HK-2 (cell line): ENCODE measurements around the gene MAGEA9B.
"Not testable (repeated sequence)": the region's sequence is repeated elsewhere in the genome, so short reads cannot be mapped to it uniquely, and the experiment has no call there.

Experiments
- DNase-seq: peaks from one replicate; pipeline ENCODE4 v3.0.0-alpha.2; 2018; ENCODE audit not compliant: unreplicated experiment

The MAGEA9B gene, protein sequence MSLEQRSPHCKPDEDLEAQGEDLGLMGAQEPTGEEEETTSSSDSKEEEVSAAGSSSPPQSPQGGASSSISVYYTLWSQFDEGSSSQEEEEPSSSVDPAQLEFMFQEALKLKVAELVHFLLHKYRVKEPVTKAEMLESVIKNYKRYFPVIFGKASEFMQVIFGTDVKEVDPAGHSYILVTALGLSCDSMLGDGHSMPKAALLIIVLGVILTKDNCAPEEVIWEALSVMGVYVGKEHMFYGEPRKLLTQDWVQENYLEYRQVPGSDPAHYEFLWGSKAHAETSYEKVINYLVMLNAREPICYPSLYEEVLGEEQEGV

GRCh38 chrX:149587359-149587758, at the start of gene MAGEA9B:
Gene MAGEA9B (minus strand): TSS chrX:149587459. CDS start chrX:149583179, 4,280 bp downstream.
- DNase-seq = not testable (repeated sequence)

- DNase-seq = no peak
These were observed 46.3 kb upstream of the MAGEA9B start for GRCh38 chrX:149633511-149633910.

- DNase-seq = peak; percentile 70
These were observed 44.2 kb upstream of the MAGEA9B start, which contains the start of gene TMEM185A for GRCh38 chrX:149631234-149632165. Gene TMEM185A (minus strand): TSS chrX:149631792. CDS start chrX:149631580, 212 bp downstream.

- peak; percentile 17 for DNase-seq
These were observed 43.5 kb upstream of the MAGEA9B start for GRCh38 chrX:149630681-149631233.

- DNase-seq = no peak
These were observed 42.6 kb upstream of the MAGEA9B start for GRCh38 chrX:149629730-149630387.

DNA sequence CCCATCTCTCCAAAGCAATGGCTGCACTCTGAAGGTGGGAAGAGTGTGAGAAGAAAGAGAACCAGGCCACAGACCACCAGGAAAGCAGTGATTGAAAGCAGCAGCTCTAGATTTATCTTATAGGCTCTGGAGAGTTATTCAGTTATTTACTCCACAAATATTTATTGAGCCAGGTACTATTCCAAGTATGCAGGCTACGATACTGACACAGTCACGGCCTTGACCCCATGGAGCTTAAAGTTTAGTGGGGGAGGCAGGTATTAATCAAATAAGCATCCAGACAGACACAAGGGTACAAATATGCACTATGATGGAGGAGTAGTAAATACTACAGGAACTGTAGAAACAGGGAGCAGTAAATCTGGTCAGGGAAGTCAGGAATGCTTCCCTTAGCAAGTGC, 41.5 kb upstream of the MAGEA9B start:
- DNase-seq = no peak

GRCh38 chrX:149628280-149628679, 41.0 kb upstream of the MAGEA9B start:
- no peak for DNase-seq

DNA sequence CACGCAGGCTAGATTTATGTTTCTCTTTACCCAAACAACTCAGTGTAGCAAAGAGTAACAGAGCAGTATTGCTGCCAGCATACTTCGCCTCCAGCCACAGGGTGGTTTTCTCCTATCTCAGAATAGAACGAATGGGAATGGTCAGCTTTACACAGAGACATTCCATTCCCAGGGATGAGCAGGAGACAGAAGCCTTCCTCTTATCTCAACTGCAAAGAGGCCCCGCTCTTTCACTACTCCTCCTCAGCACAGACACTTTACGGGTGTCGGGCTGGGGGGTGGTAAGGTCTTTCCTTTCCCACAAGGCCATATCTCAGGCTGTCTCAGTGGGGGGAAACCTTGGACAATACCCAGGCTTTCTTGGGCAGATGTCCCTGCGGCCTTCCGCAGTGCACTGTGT, 39.6 kb upstream of the MAGEA9B start:
- DNase-seq = not testable (repeated sequence)

- not testable (repeated sequence) for DNase-seq
These were observed 32.4 kb upstream of the MAGEA9B start for GRCh38 chrX:149619662-149620061.

DNA sequence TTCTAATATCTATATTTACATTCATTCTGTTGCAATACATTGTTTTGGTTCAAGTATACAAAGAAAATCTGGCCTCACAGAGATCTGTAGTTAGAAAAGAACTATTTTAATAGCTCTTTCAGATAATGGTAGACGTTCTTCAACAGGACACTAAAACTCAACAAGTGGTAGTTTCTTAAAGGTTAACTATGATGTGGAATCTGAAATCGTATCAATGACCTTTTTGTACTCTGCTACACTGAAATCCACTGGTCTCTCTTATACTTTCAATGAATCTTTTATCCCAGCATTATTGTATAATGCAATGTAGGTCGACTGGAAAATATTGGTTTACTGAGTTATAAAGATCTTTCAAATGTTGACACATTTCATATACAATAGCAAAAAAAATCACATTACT, 31.6 kb upstream of the MAGEA9B start:
- no peak for DNase-seq

GRCh38 chrX:149611623-149612175, 24.4 kb upstream of the MAGEA9B start:
- no peak for DNase-seq

GRCh38 chrX:149610511-149610910, 23.3 kb upstream of the MAGEA9B start:
- DNase-seq = no peak

GRCh38 chrX:149607699-149608098, 20.4 kb upstream of the MAGEA9B start:
- DNase-seq = no peak

DNA sequence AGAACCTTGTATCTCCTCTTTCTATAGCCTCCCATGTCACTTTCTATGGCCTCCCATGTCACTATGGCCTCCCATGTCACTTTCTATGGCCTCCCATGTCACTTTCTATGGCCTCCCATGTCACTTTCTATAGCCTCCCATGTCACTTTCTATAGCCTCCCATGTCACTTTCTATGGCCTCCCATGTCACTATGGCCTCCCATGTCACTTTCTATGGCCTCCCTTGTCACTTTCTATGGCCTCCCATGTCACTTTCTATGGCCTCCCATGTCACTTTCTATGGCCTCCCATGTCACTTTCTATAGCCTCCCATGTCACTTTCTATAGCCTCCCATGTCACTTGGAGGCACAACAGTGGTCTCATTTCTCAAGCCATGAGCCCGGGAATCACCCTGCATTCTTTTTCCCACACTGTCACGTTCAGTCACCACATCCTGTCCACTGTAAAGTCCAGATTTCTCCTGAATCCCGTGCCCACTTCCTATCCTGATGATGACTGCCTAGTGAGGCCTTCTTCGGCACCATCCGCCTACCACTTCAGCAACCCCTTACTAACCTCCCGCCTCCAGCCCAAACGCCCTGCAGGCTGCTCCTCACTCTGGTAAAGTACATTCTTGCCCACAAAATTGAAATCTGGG, 18.1 kb upstream of the MAGEA9B start:
- DNase-seq = not testable (repeated sequence)

DNA sequence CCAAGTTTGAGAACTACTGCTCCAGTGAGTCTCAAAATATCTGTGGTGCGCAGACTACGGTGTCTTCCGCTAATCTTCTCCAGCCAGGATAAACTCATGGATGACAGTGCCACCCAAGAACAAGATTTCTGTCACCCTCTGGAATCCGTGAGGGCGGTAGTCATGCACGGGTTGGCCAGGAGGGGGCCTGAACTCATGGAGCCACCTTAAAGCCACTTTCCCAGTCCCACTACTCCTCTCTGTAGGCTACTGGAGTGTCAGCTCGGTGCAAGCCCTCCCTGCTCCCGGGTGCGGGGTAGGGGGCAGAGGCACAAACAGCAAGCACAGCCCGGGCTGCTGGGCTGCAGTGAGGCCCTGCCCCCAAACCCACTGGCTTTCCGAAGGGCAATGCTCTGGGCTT, 11.3 kb upstream of the MAGEA9B start:
- not testable (repeated sequence) for DNase-seq

DNA sequence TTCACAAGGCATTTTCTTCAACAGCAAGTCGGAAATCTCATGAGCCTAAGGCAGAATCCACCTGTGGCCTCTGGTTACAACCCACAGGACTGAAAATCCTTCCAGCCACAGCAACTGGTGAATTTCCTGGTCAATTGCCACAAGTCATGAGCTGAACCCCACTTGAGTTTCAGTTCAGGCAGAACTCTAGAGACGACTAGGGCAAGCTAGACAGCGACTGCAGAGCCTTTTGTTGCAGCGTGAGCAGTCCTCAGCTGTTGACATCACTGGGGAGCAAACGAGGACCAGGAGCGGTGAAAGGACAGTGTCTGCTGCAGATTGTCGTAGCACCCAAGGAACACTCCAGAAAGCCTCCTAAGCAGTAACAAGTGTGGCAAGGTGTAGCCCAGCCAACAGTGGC, 8.7 kb upstream of the MAGEA9B start:
- not testable (repeated sequence) for DNase-seq

DNA sequence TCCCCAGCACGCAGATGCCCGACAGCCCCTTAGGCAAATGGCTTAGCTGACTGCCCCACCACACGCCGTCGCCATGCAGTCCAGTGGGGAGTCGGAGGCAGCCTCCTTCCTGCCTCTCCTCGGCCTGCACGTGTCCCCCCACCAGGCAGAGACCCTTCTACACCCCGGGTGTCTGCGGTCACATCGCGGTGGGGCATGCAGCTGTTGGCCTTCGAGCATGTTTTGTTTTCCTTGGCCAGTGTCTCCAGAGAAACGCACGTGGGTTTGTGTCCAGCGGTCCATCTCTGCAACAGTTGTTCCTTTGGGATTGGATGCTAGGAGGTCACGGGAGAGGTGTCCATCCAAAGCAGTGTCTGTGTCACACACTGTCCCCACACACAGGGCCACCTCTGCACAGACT, 8.0 kb upstream of the MAGEA9B start, which contains the start of gene HSFX2:
HSFX2 (minus strand) TSS at position 101 of the 400 bp plus-strand sequence. CDS start 614 bp downstream, outside the sequence.
- DNase-seq = not testable (repeated sequence)

DNA sequence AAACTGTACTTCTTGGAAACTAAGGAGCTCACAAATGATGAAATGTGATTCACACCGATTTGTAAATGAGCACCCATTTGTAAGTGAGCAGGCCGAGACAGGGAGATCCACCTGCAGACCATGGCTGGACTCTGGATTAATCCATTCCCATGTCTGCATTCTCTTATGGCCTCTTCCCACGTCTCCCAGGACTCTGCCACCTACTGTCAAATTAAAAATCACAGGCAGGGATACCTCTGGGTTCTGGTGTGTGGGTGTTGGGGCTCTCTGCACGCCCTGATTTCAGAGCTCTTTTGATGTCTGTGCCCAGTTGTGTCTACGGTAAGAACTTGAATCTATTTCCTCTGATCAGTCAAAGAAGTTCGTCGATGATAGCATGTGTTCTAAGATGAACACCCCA, 3.7 kb upstream of the MAGEA9B start:
- not testable (repeated sequence) for DNase-seq

GRCh38 chrX:149585631-149586030, 1.6 kb downstream of the MAGEA9B start:
- not testable (repeated sequence) for DNase-seq

- DNase-seq = not testable (repeated sequence)
These were observed 13.8 kb downstream of the MAGEA9B start for GRCh38 chrX:149573456-149573855.

DNA sequence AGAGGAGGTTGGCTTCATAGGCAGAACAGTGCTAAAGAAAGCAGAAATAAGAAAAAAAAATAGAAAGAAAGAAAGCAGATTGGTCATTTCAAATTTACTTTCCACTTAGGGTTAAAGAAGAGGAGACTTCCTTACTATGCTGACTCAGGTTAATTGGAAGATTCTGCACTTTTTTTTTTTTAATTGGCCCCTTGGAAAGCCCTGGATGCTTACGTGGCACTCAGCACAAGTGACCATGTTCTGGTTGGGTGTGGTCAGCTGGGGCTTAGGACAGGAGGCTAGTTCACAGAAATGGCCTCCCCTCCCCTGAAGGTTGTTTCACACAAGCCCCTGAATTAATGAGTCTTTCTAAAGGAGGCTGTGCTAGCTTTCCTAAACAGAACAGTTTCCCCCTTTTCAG, 14.5 kb downstream of the MAGEA9B start:
- DNase-seq = no peak
